ENCODE measurements around the gene EMC9.

DNA sequence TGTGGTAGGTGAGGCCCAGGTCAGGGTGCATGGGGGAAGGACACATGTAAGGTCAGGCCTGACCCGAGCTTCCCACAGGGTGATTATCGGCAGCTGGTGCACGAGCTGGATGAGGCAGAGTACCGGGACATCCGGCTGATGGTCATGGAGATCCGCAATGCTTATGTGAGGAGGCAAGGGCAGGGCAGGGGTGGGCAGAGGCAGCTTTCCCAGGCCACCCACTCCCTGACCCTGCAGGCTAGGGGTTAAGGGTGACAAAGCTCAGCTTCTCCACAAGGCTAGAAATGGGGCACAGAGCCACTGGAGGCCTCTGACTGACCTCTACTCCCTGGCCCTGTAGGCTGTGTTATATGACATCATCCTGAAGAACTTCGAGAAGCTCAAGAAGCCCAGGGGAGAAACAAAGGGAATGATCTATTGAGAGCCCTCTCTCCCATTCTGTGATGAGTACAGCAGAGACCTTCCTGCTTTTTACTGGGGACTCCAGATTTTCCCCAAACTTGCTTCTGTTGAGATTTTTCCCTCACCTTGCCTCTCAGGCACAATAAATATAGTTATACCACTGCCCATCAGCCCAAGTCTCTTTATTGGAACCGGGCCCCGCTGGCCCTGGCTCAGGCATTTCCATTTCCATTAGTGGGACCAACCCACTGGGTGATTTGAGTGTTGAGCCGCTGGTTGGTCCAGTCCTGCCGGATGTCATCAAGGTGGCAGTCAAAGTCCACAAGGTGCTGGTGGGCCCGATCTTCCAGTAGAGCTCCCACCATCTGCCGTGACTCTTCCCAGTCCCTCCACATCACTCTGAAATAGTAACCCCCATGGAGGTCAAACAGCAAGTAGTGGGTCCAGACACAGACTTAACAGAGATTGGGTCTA, 2.8 kb downstream of the EMC9 start:
- TF ChIP-seq, protein P1, sequence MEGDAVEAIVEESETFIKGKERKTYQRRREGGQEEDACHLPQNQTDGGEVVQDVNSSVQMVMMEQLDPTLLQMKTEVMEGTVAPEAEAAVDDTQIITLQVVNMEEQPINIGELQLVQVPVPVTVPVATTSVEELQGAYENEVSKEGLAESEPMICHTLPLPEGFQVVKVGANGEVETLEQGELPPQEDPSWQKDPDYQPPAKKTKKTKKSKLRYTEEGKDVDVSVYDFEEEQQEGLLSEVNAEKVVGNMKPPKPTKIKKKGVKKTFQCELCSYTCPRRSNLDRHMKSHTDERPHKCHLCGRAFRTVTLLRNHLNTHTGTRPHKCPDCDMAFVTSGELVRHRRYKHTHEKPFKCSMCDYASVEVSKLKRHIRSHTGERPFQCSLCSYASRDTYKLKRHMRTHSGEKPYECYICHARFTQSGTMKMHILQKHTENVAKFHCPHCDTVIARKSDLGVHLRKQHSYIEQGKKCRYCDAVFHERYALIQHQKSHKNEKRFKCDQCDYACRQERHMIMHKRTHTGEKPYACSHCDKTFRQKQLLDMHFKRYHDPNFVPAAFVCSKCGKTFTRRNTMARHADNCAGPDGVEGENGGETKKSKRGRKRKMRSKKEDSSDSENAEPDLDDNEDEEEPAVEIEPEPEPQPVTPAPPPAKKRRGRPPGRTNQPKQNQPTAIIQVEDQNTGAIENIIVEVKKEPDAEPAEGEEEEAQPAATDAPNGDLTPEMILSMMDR (IDR thresholded peaks at IDR 0.05) = no peak
- TF ChIP-seq POLR2A (IDR thresholded peaks at IDR 0.05) = no peak

Measured in thyroid gland (tissue), 4 donors.